PFSK-1 (cell line): ENCODE data around the gene CYP4F3.

ENCODE experiments used
- POLR2AphosphoS5 ChIP-seq: IDR thresholded peaks from 2 replicates; pipeline ENCODE4 v1.6.1; 2012; ENCODE audit warnings: low read depth, mild to moderate bottlenecking, control low read depth, low read length, moderate library complexity
- TAF1 ChIP-seq: IDR thresholded peaks from 2 replicates; pipeline ENCODE4 v1.6.1; 2012; ENCODE audit warnings: low read length, control low read depth, borderline replicate concordance; ENCODE audit not compliant: insufficient read depth
- TF ChIP-seq, protein P1 (sequence below), 2 experiments: IDR thresholded peaks; 2 replicates each; pipeline versions ENCODE4 v1.6.1 to v1.8.0; 2011 to 2012; ENCODE audit warnings: low read depth in 2 of 2, low read length in 2 of 2, control low read depth in 1 of 2, inconsistent platforms in 1 of 2, mild to moderate bottlenecking in 1 of 2, moderate library complexity in 1 of 2; ENCODE audit not compliant: insufficient read depth in 1 of 2

DNA sequence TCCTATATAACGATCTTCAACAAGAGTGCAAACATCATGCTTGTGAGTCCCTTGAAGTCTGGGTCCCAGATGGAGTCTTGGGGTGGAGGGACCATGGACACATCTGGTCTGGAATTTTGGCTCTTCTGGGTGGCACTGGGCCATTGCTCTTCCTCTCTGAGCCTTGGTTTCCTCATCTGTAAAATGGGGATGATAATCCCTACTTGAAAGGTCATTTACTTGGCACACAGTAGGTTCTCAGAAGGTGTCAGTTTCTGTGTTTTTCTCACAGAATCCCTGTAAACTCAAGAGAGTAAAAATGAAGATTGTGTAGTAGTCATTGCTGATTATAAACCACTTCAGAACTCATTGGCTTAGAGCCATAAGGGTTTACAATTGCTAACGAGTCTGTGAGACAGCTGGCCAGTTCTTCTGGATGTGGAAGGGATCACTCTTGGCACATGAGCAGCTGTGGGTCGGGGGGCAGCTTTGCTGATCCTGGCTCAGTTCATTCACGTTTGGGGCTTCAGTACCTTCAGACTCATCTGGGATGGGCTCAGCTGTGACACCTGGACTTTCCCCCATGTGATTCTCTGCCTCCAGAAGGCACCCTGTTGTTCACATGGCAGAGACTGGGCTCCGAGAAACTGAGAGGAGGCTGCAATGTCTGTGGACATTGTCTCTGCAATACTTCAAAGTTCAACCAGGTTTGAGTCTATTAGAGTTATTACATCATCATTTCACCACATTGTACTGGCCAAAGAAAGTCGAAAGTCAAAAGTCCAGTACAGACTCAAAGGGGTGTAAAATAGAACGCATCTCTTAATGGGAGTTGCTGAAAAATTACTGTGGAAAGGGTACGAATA is 40.0 kb downstream of the CYP4F3 start:
- TF ChIP-seq TAF1 (no peak), POLR2AphosphoS5 (no peak)
- TF ChIP-seq, protein P1, sequence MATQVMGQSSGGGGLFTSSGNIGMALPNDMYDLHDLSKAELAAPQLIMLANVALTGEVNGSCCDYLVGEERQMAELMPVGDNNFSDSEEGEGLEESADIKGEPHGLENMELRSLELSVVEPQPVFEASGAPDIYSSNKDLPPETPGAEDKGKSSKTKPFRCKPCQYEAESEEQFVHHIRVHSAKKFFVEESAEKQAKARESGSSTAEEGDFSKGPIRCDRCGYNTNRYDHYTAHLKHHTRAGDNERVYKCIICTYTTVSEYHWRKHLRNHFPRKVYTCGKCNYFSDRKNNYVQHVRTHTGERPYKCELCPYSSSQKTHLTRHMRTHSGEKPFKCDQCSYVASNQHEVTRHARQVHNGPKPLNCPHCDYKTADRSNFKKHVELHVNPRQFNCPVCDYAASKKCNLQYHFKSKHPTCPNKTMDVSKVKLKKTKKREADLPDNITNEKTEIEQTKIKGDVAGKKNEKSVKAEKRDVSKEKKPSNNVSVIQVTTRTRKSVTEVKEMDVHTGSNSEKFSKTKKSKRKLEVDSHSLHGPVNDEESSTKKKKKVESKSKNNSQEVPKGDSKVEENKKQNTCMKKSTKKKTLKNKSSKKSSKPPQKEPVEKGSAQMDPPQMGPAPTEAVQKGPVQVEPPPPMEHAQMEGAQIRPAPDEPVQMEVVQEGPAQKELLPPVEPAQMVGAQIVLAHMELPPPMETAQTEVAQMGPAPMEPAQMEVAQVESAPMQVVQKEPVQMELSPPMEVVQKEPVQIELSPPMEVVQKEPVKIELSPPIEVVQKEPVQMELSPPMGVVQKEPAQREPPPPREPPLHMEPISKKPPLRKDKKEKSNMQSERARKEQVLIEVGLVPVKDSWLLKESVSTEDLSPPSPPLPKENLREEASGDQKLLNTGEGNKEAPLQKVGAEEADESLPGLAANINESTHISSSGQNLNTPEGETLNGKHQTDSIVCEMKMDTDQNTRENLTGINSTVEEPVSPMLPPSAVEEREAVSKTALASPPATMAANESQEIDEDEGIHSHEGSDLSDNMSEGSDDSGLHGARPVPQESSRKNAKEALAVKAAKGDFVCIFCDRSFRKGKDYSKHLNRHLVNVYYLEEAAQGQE (IDR thresholded peaks at IDR 0.05; ENCODE audit: insufficient read depth in 1 of 2, low read depth in 2 of 2, low read length in 2 of 2) = no peak
